RPMI8226 (cell line): Measurements from ENCODE around the gene NFS1.

Experiments used
- DNase-seq: peaks from one replicate; pipeline ENCODE4 v3.0.0-alpha.2; 2015

The NFS1 gene

DNA sequence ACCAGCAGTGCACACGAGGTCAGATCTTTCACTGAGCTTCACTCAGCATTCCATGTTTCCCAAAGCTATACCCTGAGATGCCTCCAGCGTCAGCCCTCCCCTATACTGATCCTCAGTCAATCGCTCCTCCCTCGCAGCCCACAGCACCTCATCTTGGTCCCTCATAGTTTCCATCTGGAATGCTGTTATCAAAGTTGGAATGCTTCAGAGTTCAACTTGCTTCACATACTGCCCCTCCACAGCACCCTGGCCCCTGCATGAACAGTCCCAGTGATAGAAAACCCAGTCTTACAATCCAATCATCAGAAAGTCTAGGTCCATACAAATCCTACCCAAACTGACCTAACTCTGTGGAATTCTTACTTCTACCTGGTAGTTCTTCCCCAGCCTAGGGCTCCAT, 63.5 kb downstream of the NFS1 start:
- DNase-seq, result no peak

DNA sequence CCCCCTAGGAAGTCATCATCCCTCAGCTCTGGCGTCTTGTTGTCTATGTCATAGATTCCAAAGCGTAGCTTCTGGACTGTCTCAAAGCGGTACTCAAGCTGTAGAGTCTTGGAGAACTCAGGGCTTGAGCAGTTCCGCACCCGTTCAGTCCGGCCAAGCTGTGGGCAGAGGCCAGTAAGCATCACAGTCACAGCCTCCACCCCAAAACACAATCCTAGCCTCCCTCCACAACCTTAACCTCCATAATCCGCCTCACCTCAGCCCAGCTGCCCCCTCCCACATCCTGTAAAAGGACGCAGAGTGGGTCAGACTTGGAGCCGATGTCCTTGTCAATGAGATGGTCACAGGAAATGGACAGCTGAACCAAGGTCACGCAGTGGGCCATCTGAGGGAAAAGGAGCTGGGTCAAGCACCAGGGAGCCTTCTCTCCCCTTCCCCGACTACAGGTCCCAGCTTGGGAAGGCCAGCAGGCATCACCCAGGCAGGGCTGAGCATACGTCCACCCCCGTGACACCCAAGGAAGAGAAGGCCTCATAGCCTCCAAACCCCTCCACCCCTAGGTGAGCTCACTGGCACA, 66.5 kb downstream of the NFS1 start:
- no peak for DNase-seq

- no peak for DNase-seq
Observed at GRCh38 chr20:35630636-35631035, 68.5 kb downstream of the NFS1 start.

DNA sequence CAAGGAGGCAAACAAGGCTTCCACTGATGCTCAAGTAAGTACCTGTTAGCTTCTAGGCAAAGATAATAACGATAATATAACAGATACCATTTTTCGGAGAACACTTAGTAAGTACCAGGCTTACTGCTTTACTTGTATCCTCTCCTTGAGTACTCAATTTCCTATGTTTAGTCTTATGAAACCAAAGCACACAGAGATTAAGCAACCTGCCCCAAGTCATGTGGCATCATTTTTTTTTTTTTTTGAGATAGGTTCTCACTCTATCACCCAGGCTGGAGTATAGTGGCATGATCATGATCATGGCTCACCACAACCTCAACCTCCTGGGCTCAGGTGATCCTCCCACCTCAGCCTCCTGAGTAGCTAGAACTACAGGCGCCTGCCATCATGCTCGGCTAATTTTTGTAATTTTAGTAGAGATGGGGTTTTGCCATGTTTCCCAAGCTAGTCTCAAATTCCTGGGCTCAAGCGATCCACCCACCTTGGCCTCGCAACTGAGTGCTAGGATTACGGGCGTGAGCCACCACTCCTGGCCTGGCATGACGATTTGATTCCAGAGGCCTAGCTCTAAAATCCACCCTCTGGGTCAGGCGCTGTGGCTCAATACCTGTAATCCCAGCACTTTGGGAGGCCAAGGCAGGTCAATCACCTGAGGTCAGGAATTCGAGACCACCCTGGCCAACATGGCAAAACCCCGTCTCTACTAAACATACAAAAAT, 69.6 kb downstream of the NFS1 start:
- no peak for DNase-seq

DNA sequence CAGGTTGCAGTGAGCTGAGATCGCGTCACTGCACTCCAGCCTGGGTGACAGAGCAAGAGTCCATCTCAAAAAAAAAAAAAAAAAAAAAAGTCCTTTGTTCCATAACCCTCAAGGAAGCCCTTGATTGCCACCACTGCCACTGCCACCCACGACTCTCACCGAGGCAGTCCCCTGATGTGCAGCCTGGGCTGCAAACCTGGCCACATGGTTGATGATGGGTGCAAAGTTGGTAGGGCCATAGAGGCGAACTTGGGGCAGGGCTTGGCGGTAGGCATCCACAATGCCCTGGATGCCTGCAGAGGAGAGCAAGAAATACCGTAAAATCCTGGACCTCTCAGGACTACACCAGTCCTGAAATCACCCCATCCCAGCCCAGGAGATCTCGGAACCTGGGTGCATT, 72.0 kb downstream of the NFS1 start:
- DNase-seq, result no peak

DNA sequence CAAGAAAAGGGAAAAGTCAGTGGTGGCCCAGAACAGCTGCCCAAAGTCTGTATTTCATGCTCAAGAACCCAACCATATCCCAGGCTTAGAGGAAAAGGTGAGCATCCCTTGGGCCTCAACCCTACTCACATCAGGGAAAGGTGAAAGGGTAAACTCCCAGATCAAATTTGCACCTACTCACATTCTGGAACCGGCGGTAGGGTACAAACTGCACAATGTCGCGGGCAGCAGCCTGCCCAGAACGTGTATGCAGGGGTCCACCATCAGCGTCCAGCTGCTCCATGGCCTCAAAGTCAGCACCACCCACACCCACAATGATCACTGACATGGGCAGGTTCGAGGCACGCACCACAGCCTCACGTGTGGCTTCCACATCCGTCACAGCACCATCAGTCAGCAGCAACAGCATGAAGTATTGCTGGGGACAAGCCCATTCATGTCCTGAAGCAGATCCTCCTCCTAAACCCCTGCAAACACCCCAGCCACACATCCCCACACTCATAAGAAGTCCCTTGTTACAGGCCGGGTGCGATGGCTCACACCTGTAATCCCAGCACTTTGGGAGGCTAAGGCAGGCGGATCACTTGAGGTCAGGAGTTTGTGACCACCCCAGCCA, 72.7 kb downstream of the NFS1 start:
- DNase-seq, result no peak

DNA sequence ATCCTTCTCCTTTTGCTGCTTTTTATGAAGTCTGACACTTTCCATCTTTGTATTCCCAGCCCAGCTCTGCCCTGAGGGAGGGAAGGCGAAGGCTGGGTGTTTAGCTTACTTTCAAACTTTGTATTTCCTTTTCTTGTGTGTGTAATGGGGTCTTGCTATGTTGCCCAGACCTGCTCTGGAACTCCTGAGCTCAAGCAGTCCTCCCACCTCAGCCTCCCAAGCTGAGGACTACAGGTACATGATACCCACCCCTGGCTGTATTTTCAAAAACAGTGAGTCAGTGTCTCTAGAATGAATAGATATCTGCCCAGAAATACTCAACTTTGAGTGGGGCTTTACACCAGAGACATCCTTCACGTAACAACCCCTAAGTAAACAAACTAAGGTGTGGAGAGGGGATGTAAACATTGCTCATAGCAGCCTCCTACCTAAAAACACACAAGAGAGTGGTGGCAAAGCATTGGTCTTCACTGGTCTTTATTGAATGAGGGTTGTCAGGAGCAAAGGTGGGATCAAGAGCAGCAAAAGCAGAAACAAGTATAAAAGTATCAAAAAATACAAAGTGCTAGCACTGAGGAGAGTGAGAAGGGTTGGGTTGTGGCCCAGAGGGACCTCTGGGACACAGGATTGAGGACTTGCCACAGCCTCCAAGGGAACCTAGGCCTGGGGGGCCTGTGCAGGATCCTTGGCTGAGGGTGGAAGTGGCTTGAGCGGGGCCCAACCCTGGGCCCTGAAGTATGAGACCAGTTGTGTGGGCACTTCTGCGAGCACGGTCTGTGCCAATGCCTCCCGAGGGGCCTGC, 73.4 kb downstream of the NFS1 start:
- DNase-seq, result no peak

DNA sequence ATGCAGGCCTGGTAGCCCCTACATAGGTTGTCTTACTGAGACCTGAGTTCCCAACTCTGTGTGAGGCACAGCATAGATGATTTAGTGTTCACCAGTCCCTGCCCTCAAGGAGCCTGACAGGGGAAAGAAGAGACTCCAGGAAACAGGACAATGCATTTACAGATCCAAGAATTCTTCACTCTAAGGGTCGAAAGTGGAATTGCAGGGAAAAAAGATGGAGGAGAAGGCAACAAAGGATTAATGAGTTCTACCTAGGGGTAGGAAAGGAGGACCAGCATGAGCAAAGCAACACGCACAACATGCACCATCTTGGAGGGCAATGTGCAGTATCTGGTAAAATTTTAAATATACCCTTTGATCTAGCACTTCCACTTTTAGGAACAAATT, 77.6 kb downstream of the NFS1 start:
- no peak for DNase-seq

- DNase-seq, result no peak
Observed at GRCh38 chr20:35620818-35621559, 78.2 kb downstream of the NFS1 start.

GRCh38 chr20:35619196-35620095, 79.7 kb downstream of the NFS1 start:
- DNase-seq, result peak; percentile 88

DNA sequence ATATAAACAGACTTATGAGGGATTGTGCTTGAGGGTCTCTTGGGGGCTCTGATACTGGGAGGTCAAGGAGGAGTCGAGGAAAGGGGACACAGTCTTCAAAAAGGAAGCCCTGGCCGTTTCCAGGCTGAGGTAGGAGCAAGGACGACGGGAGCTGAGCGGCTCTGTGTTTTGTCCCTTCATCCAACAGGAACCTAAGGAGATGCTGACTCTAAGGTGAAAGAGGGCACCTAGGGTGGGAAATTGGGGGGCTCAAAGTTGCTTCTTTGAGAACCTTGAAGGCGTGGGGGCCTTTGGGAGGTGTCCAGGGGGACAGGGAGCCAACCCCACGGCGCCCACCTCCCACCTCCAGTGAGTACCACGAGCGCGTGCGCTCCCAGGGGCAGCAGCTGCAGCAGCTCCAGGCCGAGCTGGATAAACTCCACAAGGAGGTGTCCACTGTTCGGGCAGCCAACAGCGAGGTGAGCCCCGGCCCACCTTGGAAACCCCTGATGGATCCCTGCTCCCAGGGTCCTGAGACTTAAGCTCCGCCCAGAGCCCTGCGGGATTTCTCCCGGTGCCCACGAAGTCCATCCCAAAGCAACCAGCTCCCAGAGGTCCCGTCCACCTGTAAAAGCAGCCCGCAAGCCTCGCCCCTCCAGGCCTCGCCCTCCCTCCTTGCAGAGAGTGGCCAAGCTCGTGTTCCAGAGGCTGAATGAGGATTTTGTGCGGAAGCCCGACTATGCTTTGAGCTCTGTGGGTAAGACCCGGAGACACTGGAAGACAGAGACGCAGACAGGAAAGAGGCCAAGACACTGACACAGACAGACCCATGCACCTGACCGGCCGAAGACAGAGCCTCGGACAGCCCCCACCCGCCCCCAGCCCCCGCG, 80.7 kb downstream of the NFS1 start:
- peak; percentile 48 for DNase-seq
